Caco-2 (cell line): ENCODE data around the gene RNGTT. TPM values are rescaled to one million over a fixed set of nuclear protein-coding genes. Genes with fewer than 3 reads are reported as not detected.

Experiments used
- BruUV-seq: library from RNA; stranded (reverse); fragments of 400-500 nt; replicated peaks from 2 replicates; lab custom pipeline; 2021; lab: Mats Ljungman, UMichigan
- CTCF ChIA-PET: fragments of 300-600 bp; sonication (Branson Sonifier 250); formaldehyde crosslinking; loops from one replicate; lab custom pipeline; 2022; ENCODE audit warnings: antibody characterized with exemption; lab: Charles Lee
- POLR2A ChIA-PET: fragments of 300-600 bp; sonication (Branson Sonifier 250); formaldehyde crosslinking; loops from one replicate; lab custom pipeline; 2022; ENCODE audit warnings: antibody characterized with exemption; lab: Charles Lee
- DNase-seq, 2 experiments: peaks; one replicate each; pipeline versions ENCODE4 v3.0.0 to v3.0.0-alpha.2; 2020 to 2022
- H3K27me3 ChIP-seq: replicated peaks from 2 replicates; pipeline ENCODE4 v1.6.0; 2011; ENCODE audit warnings: low read length; ENCODE audit not compliant: control insufficient read depth, insufficient read depth
- H3K36me3 ChIP-seq: 2 replicates; pipeline ENCODE4 v1.5.1; 2011; ENCODE audit warnings: low read length; ENCODE audit not compliant: control insufficient read depth, insufficient read depth
- H3K4me1 ChIP-seq: fragments of 250-450 bp; sonication (Bioruptor Pico); 2 replicates; pipeline ENCODE4 v1.5.1; 2020; ENCODE audit warnings: mild to moderate bottlenecking
- H3K4me3 ChIP-seq: 2 replicates; pipeline ENCODE4 v1.5.1; 2011; ENCODE audit warnings: low read depth, mild to moderate bottlenecking, control low read depth, low read length
- H3K9me3 ChIP-seq: fragments of 250-450 bp; sonication (Bioruptor Pico); 2 replicates; pipeline ENCODE4 v1.5.1; 2020; ENCODE audit warnings: mild to moderate bottlenecking, moderate library complexity
- H3K27ac Mint-ChIP-seq: one replicate; pipeline ENCODE4 v1.8.0; 2022; ENCODE audit warnings: mixed read lengths; ENCODE audit not compliant: unreplicated experiment
- H3K27me3 Mint-ChIP-seq: one replicate; pipeline ENCODE4 v1.8.0; 2022; ENCODE audit warnings: mixed read lengths; ENCODE audit not compliant: insufficient read depth, unreplicated experiment
- H3K36me3 Mint-ChIP-seq: one replicate; pipeline ENCODE4 v1.8.0; 2022; ENCODE audit warnings: mild to moderate bottlenecking, mixed read lengths; ENCODE audit not compliant: insufficient read depth, unreplicated experiment
- H3K4me1 Mint-ChIP-seq: one replicate; pipeline ENCODE4 v1.8.0; 2022; ENCODE audit warnings: low read depth, mixed read lengths; ENCODE audit not compliant: unreplicated experiment
- H3K4me3 Mint-ChIP-seq: one replicate; pipeline ENCODE4 v1.8.0; 2022; ENCODE audit warnings: mild to moderate bottlenecking, moderate library complexity, mixed read lengths; ENCODE audit not compliant: unreplicated experiment
- H3K9me3 Mint-ChIP-seq: one replicate; pipeline ENCODE4 v1.8.0; 2022; ENCODE audit warnings: mixed read lengths; ENCODE audit not compliant: unreplicated experiment
- intact Hi-C: fragments of 100-400 bp; cut with micrococcal nuclease; formaldehyde crosslinking; loops from one replicate; pipeline ENCODE4 v1.10.0; 2022; ENCODE audit not compliant: unreplicated experiment
- total RNA-seq: library from RNA; stranded (reverse); gene quantifications from 2 replicates; pipeline ENCODE4 v1.2.3, GENCODE V29; 2022
- TF ChIP-seq, protein P1 (sequence below), 2 experiments: fragments of 200-600 bp in 1 of 2; IDR thresholded peaks; 1 replicate in 1 of 2; 2 replicates in 1 of 2; pipeline versions ENCODE4 v1.5.1 to v1.8.0; 2011 to 2022; ENCODE audit warnings: antibody characterized with exemption in 1 of 2, control low read depth in 1 of 2, inconsistent platforms in 1 of 2, low read depth in 1 of 2, low read length in 1 of 2, mild to moderate bottlenecking in 1 of 2, moderate library complexity in 1 of 2; ENCODE audit not compliant: insufficient read depth in 1 of 2, severe bottlenecking in 1 of 2, unreplicated experiment in 1 of 2

The RNGTT gene
- total RNA-seq, 1 experiment from 2014 or later = 17.7 TPM

DNA sequence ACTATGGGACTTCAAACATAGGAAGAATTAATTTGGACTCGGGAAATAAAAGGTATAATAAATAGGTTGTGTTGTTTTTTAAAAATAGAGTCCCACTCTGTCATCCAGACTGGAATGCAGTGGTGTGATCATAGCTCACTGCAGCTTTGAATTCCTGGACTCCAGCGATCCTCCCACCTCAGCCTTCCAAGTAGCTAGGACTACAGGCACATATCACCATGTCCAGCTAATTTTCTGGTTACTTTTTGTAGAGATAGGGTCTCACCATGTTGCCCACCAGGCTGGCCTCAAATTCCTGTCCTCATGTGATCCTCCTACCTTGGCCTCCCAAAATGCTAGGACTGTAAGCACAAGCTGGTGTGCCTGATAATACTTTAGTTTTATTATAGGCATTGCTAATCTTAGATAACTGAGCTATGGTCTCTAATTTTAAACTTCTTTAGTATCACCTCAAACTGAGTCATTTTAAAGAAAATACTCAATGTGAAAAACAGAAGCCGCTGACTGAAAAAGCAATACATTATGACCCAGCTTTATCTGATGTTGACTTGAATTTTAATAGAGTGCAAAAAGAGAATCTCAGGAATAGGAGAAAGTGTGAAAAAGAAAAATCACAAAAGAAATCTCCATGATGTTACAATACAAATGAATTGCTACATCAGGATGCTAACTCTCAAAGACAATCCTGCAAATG is 251.0 kb downstream of the RNGTT start:
- Mint-ChIP-seq H3K9me3 (no peaks in the 10 kb centered on the region), H3K4me3 (no peak overlapping the region), H3K27ac (no peak overlapping the region), H3K36me3 (no peaks in the 10 kb centered on the region), H3K4me1 (no peaks in the 10 kb centered on the region), H3K27me3 (no peaks in the 10 kb centered on the region)
- H3K4me1 ChIP-seq = no peaks in the 10 kb centered on the region
- no peak for DNase-seq
- H3K9me3 ChIP-seq = no peaks in the 10 kb centered on the region
- TF ChIP-seq, protein P1, sequence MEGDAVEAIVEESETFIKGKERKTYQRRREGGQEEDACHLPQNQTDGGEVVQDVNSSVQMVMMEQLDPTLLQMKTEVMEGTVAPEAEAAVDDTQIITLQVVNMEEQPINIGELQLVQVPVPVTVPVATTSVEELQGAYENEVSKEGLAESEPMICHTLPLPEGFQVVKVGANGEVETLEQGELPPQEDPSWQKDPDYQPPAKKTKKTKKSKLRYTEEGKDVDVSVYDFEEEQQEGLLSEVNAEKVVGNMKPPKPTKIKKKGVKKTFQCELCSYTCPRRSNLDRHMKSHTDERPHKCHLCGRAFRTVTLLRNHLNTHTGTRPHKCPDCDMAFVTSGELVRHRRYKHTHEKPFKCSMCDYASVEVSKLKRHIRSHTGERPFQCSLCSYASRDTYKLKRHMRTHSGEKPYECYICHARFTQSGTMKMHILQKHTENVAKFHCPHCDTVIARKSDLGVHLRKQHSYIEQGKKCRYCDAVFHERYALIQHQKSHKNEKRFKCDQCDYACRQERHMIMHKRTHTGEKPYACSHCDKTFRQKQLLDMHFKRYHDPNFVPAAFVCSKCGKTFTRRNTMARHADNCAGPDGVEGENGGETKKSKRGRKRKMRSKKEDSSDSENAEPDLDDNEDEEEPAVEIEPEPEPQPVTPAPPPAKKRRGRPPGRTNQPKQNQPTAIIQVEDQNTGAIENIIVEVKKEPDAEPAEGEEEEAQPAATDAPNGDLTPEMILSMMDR (IDR thresholded peaks at IDR 0.05; ENCODE audit: insufficient read depth in 1 of 2, low read depth in 1 of 2, low read length in 1 of 2, severe bottlenecking in 1 of 2, unreplicated experiment in 1 of 2) = no peak
- H3K36me3 ChIP-seq = no peaks in the 10 kb centered on the region
- no peak overlapping the region for H3K4me3 ChIP-seq
- intact Hi-C loops = no loop called here
- POLR2A ChIA-PET = no interaction called here
- CTCF ChIA-PET = no interaction called here
- BruUV-seq = no TSS peak
- no peaks in the 10 kb centered on the region for H3K27me3 ChIP-seq

- intact Hi-C loops = no loop called here
- Histone ChIP-seq H3K4me1 (no peaks in the 10 kb centered on the region), H3K9me3 (no peaks in the 10 kb centered on the region), H3K27me3 (no peaks in the 10 kb centered on the region), H3K4me3 (no peak overlapping the region), H3K36me3 (no peaks in the 10 kb centered on the region)
- ChIA-PET POLR2A (no interaction called here), CTCF (no interaction called here)
- TF ChIP-seq, protein P1 (IDR thresholded peaks at IDR 0.05; ENCODE audit: insufficient read depth in 1 of 2, low read depth in 1 of 2, low read length in 1 of 2, severe bottlenecking in 1 of 2, unreplicated experiment in 1 of 2) = no peak
- Mint-ChIP-seq H3K4me1 (no peaks in the 10 kb centered on the region), H3K4me3 (no peak overlapping the region), H3K27ac (no peak overlapping the region), H3K27me3 (no peaks in the 10 kb centered on the region), H3K9me3 (no peaks in the 10 kb centered on the region), H3K36me3 (no peaks in the 10 kb centered on the region)
- BruUV-seq = no TSS peak
- DNase-seq = no peak
Observed at GRCh38 chr6:88709819-88710246, 253.6 kb downstream of the RNGTT start.

DNA sequence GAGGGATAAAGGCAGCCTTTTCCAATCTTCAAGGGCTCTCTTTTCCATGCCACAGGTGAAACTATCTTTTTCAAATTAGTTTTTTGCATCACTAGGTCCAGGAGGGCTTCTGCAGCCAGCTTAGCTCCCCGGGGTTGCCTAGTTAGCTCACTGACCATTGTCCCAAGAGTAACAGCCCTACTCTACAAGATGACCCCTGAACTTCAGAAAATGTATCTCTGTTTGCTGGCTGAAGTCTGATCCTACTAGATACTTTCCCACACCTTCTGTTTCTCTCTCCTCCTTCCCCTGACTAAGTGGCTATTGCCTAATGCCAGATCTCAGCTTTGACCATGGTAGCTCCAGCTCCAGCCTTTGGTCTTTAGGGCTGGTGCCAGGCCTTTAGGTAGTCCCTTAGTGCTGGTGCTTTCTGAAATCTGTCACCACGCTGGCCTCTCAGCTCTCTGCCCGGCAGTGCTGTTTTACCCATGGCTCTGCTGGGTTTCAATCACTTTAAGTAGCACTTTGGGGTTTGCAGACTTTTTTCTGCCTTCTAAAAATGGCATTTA is 255.1 kb downstream of the RNGTT start:
- ChIA-PET POLR2A (no interaction called here), CTCF (no interaction called here)
- no TSS peak for BruUV-seq
- no peaks in the 10 kb centered on the region for H3K27me3 ChIP-seq
- H3K4me1 ChIP-seq = no peaks in the 10 kb centered on the region
- intact Hi-C loops = no loop called here
- H3K4me1 Mint-ChIP-seq = no peaks in the 10 kb centered on the region
- no peak overlapping the region for H3K4me3 Mint-ChIP-seq
- H3K9me3 Mint-ChIP-seq = peaks cover under 1% of the 10 kb centered on the region
- H3K36me3 ChIP-seq = no peaks in the 10 kb centered on the region
- no peak for DNase-seq
- no peaks in the 10 kb centered on the region for H3K27me3 Mint-ChIP-seq
- H3K27ac Mint-ChIP-seq = peak overlapping the region; percentile 32
- H3K4me3 ChIP-seq = no peak overlapping the region
- TF ChIP-seq, protein P1 (IDR thresholded peaks at IDR 0.05; ENCODE audit: insufficient read depth in 1 of 2, low read depth in 1 of 2, low read length in 1 of 2, severe bottlenecking in 1 of 2, unreplicated experiment in 1 of 2) = no peak
- no peaks in the 10 kb centered on the region for H3K9me3 ChIP-seq
- no peaks in the 10 kb centered on the region for H3K36me3 Mint-ChIP-seq
